CD4-positive, alpha-beta T cell treated with Interleukin-6 for 4 hours (primary cell): ENCODE measurements around the gene DPH1.

ENCODE experiments used
- DNase-seq: peaks from one replicate; pipeline ENCODE4 v3.0.0-alpha.2; 2020; ENCODE audit warnings: mixed read lengths

DPH1 gene

DNA sequence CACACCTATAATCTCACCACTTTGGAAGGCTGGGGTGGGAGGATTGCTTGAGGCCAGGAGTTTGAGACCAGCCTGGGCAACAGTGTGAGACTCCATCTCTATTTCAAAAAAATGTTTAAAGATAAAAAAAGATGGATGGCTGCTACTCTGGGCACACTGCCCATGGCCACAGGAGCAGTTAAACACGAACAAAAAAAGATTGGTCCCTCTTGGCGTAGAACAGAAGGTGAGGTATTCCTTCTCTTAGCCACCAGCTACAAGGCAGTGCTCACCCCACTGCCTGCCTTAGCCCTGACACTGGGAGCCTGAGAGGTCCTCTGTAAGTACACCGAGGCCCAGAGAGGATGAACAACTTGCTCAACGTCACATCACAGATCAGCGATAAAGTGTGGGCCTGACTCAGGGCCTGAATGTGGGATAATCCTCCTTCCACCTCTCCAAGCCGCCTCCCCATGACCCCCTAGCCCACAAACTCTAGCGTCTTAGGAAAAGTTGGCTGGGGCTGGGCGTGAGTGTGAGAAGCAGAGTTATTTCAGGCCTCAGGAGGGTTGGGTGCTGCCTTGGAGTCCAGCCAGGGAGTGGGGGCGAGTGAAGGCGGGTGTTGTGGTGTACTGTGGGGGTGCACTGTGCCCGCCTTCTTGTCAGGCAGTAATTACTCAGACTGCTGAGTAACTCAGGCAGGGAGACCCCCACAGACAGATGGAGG lies 2.3 kb upstream of the DPH1 start:
- no peak for DNase-seq

DNA sequence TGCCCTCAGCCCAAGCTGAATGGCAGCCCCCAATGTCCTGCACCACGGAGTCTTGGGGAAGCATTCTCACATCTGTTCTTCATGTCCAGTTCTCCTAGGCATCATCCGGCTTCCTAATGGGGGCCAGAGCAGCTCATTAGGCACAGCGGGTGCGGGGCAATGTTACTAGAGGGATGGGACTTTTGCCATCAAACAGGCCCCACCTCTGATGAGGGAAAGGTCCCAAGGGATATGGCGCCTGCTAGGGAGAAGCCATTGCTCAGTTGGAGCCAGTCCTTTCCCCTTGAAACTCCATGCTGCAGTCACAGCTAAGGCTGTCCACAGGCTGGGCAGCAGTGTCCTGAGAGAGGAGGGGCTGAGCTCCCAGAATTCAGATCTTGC lies 1.7 kb upstream of the DPH1 start:
- no peak for DNase-seq

DNA sequence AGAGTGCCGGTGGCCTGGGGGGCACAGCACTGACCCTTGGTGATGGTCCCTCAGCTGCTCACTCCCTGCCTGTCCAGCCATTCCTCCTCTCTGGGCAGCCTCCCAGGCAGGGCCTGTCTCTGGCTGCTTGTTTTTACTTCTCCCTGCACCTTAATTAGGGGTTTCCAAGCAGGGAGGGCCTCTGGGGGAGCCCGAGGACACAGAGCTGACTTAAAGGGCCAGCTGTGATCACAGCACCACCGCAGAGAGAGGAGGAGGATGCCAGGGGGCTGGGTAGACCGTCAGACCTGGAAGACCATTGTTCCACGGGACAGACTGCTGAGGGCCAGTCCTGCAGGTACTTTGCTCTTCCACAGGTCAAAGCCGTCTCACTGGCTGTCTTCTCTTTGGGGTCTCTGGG lies 1.2 kb upstream of the DPH1 start:
- no peak for DNase-seq

DNA sequence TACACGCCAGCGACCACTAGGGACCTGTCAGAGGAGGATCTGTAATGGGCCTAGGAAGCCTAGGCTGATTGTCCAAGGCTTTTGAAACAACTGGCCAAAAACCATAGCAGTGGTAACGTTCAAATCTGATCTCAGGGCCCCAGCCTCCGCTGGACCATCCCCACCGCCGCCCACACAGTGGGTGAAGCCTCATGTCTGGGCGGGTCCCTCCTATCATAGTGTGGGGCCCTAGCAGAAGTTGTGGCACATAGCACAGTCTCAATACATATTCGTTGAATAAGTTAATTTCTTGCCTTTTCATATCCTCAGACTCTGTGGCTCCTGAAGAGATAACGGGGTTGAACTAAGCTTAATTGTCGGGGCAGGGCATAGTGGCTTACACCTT lies 818 bp downstream of the DPH1 start:
- DNase-seq, result no peak

DNA sequence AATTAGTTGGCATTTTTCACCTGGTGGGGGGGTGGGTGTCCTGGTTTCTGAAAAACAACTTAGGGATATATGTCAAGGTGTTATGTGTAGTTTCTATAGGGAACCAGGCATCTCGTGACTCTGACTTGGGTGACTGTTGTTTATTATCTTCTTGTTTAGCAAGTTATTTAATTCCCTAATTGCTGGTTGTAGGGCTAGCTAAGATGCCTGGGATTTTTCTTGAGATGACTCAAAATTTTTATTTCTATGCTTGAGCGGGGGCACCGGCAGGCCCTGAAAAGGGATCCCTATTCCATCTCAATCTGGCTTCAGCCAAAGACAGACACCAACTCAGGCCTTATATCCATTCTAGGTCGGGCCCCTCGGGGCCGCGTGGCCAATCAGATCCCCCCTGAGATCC lies 3.2 kb downstream of the DPH1 start:
- no peak for DNase-seq

DNA sequence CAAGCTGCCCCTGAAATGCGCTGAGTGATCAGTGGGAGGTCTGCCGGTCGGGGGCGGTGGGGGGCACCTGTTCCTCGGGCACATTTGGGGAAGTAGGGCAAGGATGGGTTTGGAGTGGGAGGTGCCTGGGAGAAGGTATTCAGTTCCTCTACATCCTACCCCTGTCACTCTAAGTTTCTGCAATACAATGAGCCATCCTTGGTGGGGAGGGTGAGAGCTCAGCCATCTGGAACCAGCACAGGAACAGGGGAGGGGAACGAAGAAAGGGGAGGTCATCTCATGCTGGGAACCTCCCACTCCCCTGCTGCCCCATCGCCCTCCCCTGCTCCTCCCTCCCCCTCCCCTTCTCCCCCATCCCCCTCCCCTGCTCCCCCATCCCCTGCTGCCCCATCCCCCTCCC lies 4.2 kb downstream of the DPH1 start:
- no peak for DNase-seq

DNA sequence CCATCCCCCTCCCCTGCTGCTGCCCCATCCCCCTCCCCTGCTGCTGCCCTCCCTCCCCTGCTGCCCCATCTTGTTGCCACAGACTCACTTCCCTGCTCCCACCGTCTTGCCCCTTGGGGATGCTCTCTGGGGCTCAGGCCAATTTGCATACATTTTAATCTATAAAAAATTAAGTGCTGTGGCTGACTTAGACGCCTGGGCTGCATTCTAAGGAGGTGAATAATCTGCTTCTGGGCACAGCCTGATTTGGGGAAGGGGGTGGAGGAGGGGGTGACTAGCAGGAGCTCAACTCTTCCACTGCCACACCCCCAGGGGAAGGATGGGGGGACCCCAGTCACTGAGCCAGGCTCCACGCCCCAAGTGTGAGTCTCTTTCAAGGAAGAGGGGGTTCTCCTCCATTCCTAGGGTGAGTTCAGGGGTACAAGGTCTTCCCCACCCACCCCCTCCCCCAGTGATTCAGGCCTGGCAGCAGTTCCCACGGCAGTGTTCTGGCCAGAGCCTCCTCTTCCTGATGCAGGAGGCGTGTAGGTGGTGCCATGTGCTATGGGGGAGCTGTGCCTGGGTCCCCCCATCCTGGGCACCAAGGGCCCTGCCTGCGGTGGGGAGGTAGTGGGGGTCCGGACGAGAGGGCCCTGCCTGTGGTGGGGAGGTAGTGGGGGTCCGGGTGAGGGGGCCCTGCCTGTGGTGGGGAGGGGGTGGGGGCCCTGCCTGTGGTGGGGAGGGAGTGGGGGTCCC lies 5.0 kb downstream of the DPH1 start:
- no peak for DNase-seq

DNA sequence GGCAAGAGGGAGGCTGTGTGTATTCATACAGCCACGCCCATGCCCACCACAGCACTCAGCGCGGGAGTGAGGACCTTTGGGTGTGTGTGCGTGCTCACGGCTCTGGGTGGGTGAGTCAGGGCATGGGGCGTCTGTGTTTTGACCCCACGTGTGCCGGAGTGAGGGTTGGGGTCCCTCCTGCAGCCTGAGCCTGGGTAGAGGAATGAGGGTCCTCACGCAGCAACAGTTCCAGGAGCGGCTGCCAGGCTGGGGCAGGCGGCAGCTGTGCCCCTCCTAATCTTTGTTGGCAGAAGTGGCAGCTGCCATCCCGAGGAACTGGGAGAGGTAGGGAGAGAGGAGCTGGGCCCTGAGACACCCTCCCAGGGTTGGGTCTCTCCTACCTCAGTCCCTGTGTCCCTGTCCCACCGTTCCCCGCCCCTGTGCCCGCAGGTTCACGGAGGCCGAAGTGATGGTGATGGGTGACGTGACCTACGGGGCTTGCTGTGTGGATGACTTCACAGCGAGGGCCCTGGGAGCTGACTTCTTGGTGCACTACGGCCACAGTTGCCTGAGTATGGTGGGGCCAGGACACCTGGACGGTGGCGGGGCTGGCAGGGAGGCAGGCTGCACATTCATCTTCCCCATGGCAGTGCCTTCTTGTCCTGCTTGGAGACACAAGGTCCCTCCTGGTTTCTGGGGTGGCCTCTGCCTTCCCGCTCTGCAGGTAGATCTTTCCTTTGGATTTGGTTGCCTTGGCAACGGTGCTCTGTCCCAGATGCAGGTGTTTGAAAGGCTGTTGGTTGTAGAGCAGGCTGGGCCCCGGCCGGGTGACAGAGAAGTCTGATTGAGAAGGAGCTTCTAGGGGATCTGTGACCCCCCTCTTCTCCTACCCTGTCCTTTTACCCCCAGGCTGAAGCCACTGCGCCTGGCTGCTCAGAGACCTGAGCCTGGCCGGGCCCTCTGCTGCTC lies 5.9 kb downstream of the DPH1 start:
- no peak for DNase-seq

DNA sequence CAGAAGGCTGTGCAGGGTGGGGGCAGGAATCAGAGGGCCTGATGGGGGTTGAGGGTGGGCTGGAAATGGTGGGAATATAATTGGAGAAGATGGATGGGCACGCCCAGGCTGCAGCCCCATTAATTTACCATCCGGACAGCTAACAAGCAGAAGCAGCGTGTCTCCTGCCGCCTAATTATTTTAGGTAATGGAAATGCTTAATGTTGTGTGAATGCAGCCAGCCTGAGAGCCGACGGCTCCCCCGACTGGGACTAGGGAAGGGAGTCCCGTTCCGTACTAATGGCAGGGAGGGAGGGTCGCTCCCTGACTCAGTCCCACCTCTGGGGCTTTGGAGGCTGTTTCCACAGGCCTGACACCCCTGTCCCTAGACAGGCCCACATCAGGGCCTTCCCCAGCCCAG lies 7.2 kb downstream of the DPH1 start:
- no peak for DNase-seq

DNA sequence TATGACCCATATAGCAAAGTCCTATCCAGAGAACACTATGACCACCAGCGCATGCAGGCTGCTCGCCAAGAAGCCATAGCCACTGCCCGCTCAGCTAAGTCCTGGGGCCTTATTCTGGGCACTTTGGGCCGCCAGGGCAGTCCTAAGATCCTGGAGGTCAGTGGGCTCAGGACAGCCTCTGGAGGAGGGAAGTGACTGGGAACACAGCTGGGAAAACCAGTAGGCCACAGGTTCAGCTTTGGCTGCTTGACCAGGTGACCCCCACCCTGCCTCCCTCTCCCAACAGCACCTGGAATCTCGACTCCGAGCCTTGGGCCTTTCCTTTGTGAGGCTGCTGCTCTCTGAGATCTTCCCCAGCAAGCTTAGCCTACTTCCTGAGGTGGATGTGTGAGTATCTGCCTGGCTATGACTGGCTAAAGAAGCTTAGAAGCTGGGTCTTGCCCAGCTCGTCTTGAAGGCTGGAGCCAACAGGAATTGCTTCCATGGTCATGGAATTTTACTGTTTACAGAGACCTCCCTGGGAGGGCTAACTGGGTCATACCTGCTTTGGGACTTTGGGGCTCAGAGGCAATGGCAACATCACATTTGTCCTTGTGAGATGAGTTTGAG lies 10.4 kb downstream of the DPH1 start:
- DNase-seq, result no peak

DNA sequence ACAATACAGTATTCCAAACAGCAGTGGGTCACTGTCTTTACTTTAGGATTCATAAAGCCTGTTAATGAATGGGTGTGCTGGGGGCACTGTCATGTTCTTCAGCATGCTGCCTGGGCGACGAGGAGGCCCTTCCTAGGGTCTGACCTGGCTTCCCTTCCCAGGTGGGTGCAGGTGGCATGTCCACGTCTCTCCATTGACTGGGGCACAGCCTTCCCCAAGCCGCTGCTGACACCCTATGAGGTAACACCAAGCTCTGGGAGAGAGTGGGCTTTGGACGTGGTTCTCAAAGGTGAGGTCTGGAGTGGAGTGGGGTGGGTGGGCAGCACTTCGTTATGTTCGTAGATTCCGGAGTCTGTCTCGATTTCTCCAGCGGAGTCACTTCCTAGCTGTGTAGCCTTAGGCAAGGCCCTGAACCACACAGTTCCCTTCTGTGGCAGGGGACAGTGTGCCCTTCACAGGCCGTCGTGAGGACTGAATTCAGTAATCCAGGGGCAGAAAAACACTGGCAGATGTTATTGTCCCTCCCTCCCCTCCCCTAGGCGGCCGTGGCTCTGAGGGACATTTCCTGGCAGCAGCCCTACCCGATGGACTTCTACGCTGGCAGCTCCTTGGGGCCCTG lies 11.1 kb downstream of the DPH1 start:
- no peak for DNase-seq

DNA sequence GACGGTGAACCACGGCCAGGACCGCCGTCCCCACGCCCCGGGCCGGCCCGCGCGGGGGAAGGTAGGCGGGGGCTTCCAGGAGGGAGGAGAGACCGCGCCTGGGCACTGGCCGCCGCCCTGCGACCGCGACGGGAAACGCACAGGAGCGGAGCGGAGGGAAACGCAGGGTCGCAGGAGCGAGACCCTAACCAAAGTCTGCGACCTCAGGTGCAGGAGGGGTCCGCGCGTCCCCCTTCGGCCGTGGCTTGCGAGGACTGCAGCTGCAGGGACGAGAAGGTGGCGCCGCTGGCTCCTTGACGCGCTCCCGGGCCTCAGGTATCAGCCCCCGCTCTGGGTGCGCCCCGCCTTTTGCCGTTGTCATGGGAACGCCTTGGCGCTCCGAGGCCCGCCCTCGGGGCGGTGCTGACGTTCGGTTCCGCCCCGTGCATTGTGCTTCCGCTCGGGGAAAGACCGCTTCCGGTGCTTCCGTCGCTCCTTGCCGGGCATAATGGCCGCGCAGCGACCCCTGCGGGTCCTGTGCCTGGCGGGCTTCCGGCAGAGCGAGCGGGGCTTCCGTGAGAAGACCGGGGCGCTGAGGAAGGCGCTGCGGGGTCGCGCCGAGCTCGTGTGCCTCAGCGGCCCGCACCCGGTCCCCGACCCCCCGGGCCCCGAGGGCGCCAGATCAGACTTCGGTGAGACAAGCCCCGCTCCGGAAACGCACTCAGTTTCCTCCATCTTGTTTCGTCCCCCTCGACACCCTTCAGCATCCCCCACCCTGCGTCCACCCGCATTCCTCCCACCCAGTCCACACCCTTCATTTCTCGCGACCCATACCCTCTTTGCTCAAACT lies 11.8 kb downstream of the DPH1 start, which contains the start of gene OVCA2:
TSS of gene OVCA2 (plus strand) at position 462 of the 829 bp plus-strand sequence. CDS start at position 488, 26 bp downstream.
- DNase-seq, result peak; percentile 99

DNA sequence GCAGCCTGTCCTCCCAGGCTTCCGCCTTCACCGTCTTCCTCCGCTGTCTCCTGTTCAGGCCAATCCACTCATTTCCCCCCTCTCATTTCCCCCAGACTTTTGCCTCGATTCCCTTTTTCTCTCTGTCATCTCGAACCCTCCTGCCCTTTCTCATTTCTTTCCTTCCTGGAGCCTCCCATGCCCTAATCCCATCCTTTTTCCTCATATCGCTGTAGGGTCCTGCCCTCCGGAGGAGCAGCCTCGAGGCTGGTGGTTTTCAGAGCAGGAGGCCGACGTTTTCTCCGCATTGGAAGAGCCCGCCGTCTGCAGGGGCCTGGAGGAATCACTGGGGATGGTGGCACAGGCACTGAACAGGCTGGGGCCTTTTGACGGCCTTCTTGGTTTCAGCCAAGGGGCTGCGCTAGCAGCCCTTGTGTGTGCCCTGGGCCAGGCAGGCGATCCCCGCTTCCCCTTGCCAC lies 12.5 kb downstream of the DPH1 start:
- DNase-seq, result peak; percentile 29

DNA sequence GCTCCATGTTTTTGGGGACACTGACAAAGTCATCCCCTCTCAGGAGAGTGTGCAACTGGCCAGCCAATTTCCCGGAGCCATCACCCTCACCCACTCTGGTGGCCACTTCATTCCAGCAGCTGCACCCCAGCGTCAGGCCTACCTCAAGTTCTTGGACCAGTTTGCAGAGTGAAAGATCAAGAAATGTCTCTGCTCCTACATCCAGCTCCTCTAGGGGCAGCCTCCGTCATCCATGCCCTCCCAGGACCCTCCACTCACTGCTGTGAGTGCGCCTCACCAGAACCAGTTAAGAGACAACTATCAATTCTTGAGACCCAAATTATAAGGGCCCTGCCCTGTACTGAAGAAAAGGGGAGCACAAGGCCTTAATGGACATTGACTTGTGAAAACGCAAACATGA lies 13.0 kb downstream of the DPH1 start:
- DNase-seq, result no peak

DNA sequence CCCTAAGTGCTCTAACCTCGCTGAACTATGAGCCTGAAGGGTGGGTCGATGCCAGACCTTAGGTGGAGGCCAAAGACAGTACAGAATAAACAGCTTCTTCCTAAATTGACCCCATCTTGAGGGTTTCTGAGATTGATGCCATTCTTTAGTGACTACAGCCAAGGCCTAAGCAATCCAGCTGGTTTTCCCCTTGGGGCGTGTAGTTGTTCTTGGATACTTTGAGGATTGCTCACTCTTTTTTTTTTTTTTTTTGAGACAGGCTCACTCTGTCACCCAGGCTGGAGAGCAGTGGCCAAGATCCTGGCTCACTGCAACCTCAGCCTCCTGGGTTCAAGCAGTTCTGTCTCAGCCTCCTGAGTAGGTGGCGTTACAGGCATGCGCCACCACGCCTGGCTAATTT lies 13.8 kb downstream of the DPH1 start:
- no peak for DNase-seq

DNA sequence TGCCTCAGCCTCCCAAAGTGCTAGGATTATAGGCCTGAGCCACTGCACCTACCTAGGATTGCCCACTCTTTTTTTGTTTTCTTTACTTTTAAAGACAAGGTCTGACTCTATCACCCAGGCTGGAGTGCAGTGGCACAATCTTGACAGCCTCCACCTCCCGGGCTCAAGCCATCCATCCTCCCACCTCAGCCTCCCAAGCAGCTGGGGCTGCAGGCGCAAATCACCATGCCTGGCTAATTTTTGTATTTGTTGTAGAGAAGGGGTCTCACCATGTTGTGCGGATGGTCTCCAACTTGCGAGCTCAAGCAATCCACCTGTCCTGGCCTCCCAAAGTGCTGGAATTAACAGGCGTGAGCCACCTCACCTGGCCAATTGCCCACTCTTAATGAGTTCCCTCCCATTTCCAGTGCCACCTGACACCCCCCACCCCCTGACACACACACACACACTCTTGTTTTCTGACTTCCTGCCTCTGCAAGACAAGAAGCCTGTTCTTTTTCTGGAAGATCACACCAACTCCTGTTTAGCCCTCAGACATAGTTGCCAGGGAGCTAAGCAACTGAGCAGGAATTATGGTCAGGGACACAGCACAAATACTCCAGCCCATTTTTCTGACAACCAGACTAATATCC lies 14.4 kb downstream of the DPH1 start:
- DNase-seq, result no peak

DNA sequence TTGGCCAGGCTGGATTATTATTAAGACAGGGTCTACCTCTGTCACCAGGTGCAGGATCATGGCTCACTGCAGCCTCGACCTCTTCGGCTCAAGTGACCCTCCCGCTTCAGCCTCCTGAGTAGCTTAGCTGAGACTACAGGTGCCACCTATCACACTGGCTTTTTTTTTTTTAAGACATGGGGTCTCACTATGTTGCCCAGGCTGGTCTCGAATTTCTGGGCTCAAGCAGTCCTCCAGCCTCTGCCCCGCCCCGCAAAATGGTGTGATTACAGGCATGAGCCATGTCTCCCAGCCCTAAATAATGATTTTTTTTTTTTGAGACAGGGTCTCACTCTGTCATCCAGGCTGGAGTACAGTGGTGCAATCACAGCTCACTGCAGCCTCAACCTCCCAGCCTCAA lies 17.6 kb downstream of the DPH1 start:
- DNase-seq, result no peak

DNA sequence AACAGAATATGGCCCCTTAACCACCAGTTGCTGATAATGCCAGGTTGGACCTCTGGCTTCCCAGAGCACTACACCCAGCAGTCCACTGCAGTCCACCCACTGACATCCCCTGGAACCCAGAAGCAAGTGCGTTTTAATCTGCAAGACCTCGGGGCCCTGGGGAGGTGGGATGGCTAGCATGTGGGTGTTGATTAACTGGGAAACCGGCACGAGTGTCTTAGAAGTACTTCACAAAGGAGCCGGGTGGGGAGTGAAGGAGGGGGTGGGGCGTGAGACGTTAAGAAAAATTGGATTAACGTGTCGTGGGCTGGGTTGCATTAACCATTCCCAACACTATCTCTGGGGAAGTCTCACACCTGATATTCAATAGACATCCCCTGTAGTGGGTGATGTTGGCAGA lies 18.9 kb downstream of the DPH1 start:
- DNase-seq, result no peak

DNA sequence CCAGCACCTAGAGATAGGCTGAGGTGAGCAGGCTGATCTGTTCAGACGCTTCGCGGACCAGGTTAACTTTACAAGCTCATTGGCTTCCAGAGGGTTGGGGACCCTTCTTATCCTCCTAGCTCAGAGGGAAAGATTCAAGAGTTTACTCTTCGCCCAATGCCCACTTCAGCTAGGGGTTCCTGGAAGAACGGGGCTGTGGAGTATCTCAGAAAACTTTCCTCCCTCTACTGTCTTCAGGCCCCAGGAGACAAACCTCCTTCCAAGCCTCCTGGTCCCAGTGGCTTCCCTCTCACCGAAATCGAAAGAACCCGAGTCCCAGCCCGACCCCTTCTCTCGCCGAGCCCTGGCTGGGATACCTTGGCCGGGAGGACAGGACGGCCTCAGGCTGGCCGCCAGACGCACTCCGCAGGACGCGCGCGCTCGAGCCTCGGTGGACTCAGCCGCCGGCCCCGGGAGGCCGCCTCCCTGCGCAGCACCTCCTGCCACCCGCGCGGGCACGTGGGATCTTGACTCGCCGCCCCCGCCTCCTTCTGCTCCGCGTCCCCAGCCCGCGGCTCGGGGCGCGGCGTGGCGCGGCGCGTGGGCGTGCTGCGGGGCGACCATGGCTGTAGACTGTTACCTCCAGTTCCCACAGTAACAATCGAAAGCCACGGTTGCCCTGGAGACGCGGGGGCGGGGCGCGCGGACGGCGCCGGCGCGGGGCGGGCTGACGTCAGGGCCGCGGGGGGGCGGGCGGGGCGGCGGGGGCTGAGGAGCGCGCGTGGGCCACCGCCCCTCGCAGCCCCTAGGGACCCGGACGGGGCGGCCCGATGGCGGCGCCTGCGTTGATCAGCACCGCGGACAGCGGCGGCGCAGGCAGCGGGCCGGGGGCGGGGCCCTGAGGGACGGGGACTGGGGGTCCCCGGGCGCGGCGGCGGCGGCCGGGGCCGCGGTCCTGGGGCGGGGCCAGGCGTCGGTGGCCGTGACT lies 19.7 kb downstream of the DPH1 start:
- DNase-seq, result peak; percentile 89
